WTC11 (cell line): ENCODE measurements around the gene HDAC9. TPM values are rescaled to one million over a fixed set of nuclear protein-coding genes. Genes with fewer than 3 reads are reported as not detected.

Experiments
- ATAC-seq: fragments of 200-7000 bp; cut with Tn5 transposase; 2 replicates; pipeline ENCODE4 v1.10.0; 2021; ENCODE audit warnings: mild to moderate bottlenecking, moderate library complexity
- CTCF ChIA-PET: fragments of 300-600 bp; sonication (Branson Sonifier 250); formaldehyde crosslinking; loops from one replicate; lab custom pipeline; 2021; ENCODE audit warnings: antibody characterized with exemption; lab: Charles Lee
- POLR2A ChIA-PET: fragments of 350-600 bp; sonication (Branson Sonifier 250); formaldehyde crosslinking; loops from one replicate; lab custom pipeline; 2021; ENCODE audit warnings: antibody characterized with exemption; lab: Charles Lee
- DNase-seq: peaks from one replicate; pipeline ENCODE4 v3.0.0; 2021; ENCODE audit warnings: low spot score
- H3K27ac Mint-ChIP-seq: 2 replicates; pipeline ENCODE4 v1.8.0; 2021; ENCODE audit warnings: mixed read lengths
- H3K27me3 Mint-ChIP-seq: 2 replicates; pipeline ENCODE4 v1.8.0; 2021; ENCODE audit warnings: low read depth, mild to moderate bottlenecking, moderate library complexity, mixed read lengths
- H3K36me3 Mint-ChIP-seq: 2 replicates; pipeline ENCODE4 v1.8.0; 2021; ENCODE audit warnings: mixed read lengths
- H3K4me1 Mint-ChIP-seq: 2 replicates; pipeline ENCODE4 v1.8.0; 2022; ENCODE audit warnings: mixed read lengths
- H3K4me3 Mint-ChIP-seq: 2 replicates; pipeline ENCODE4 v1.8.0; 2021; ENCODE audit warnings: mild to moderate bottlenecking, moderate library complexity, mixed read lengths
- H3K9me3 Mint-ChIP-seq: 2 replicates; pipeline ENCODE4 v1.8.0; 2021; ENCODE audit warnings: mixed read lengths
- AR ChIP-seq: fragments of 250-450 bp; sonication (Bioruptor Pico); IDR thresholded peaks from 2 replicates; pipeline ENCODE4 v1.9.0; 2021; ENCODE audit warnings: mild to moderate bottlenecking
- CBFB ChIP-seq: sonication (generic); formaldehyde crosslinking; IDR thresholded peaks from 2 replicates; pipeline ENCODE4 v1.8.1; 2022; ENCODE audit warnings: mild to moderate bottlenecking, low read depth, missing genetic modification reagents
- E2F4 ChIP-seq: sonication (generic); formaldehyde crosslinking; IDR thresholded peaks from 2 replicates; pipeline ENCODE4 v1.8.1; 2022; ENCODE audit warnings: low read depth, mild to moderate bottlenecking, moderate library complexity, missing genetic modification reagents, borderline replicate concordance
- ELF4 ChIP-seq: sonication (generic); formaldehyde crosslinking; IDR thresholded peaks from 2 replicates; pipeline ENCODE4 v1.8.1; 2022; ENCODE audit warnings: low read depth, mild to moderate bottlenecking, moderate library complexity, missing genetic modification reagents
- ERG ChIP-seq: fragments of 250-450 bp; sonication (Bioruptor Pico); IDR thresholded peaks from 2 replicates; pipeline ENCODE4 v1.8.0; 2021; ENCODE audit warnings: mild to moderate bottlenecking
- GABPB1 ChIP-seq: sonication (generic); formaldehyde crosslinking; IDR thresholded peaks from 2 replicates; pipeline ENCODE4 v1.8.1; 2023; ENCODE audit warnings: mild to moderate bottlenecking, missing genetic modification reagents
- HMGXB4 ChIP-seq: sonication (generic); formaldehyde crosslinking; IDR thresholded peaks from 2 replicates; pipeline ENCODE4 v1.8.1; 2023; ENCODE audit warnings: mild to moderate bottlenecking, moderate library complexity, missing genetic modification reagents
- MYBL2 ChIP-seq: sonication (generic); formaldehyde crosslinking; IDR thresholded peaks from 2 replicates; pipeline ENCODE4 v1.8.1; 2023; ENCODE audit warnings: mild to moderate bottlenecking, moderate library complexity, missing genetic modification reagents
- NFATC4 ChIP-seq: fragments of 250-450 bp; sonication (Bioruptor Pico); IDR thresholded peaks from 2 replicates; pipeline ENCODE4 v1.9.0; 2021; ENCODE audit warnings: mild to moderate bottlenecking
- RORB ChIP-seq: fragments of 250-450 bp; sonication (Bioruptor Pico); IDR thresholded peaks from 2 replicates; pipeline ENCODE4 v1.9.0; 2021; ENCODE audit warnings: mild to moderate bottlenecking
- TEAD4 ChIP-seq: sonication (generic); formaldehyde crosslinking; IDR thresholded peaks from 2 replicates; pipeline ENCODE4 v1.8.0; 2022; ENCODE audit warnings: mild to moderate bottlenecking, missing genetic modification reagents
- TP53 ChIP-seq: sonication (generic); formaldehyde crosslinking; IDR thresholded peaks from 2 replicates; pipeline ENCODE4 v1.8.1; 2023; ENCODE audit warnings: mild to moderate bottlenecking, missing genetic modification reagents
- USF2 ChIP-seq: sonication (generic); formaldehyde crosslinking; IDR thresholded peaks from 2 replicates; pipeline ENCODE4 v1.8.1; 2023; ENCODE audit warnings: mild to moderate bottlenecking, missing genetic modification reagents, moderate library complexity
- ZBTB43 ChIP-seq: sonication (generic); formaldehyde crosslinking; IDR thresholded peaks from 2 replicates; pipeline ENCODE4 v1.8.1; 2023; ENCODE audit warnings: mild to moderate bottlenecking, missing genetic modification reagents
- ZMAT4 ChIP-seq: fragments of 250-450 bp; sonication (Bioruptor Pico); IDR thresholded peaks from 2 replicates; pipeline ENCODE4 v1.9.0; 2021; ENCODE audit warnings: mild to moderate bottlenecking
- ZNF121 ChIP-seq: sonication (generic); formaldehyde crosslinking; IDR thresholded peaks from 2 replicates; pipeline ENCODE4 v1.8.0; 2023; ENCODE audit warnings: missing genetic modification reagents
- ZNF532 ChIP-seq: fragments of 250-450 bp; sonication (Bioruptor Pico); IDR thresholded peaks from 2 replicates; pipeline ENCODE4 v1.9.0; 2021; ENCODE audit warnings: mild to moderate bottlenecking, borderline replicate concordance
- ZSCAN18 ChIP-seq: fragments of 250-450 bp; sonication (Bioruptor Pico); IDR thresholded peaks from 2 replicates; pipeline ENCODE4 v2.1.2; 2022; ENCODE audit warnings: mild to moderate bottlenecking, moderate library complexity
- total RNA-seq: library from RNA; stranded (reverse); gene quantifications from 3 replicates; pipeline ENCODE4 v1.2.3, GENCODE V29; 2021

HDAC9 gene
- total RNA-seq, 1 experiment from 2014 or later: 18.8 TPM

GRCh38 chr7:18653381-18654155, 158.0 kb downstream of the HDAC9 start:
- ChIA-PET CTCF (no interaction called here), POLR2A (no interaction called here)
- H3K4me1 Mint-ChIP-seq: peaks cover 2% of the 10 kb centered on the region; the same call in 1 of the 2 replicates

GRCh38 chr7:18654709-18655108, 159.2 kb downstream of the HDAC9 start:
- DNase-seq (no peak), ATAC-seq (no peak)
- H3K36me3 Mint-ChIP-seq: no peaks in the 10 kb centered on the region
- H3K27me3 Mint-ChIP-seq: no peaks in the 10 kb centered on the region
- no peaks in the 10 kb centered on the region for H3K9me3 Mint-ChIP-seq
- H3K4me3 Mint-ChIP-seq: no peak overlapping the region
- CTCF ChIA-PET: no interaction called here
- no peak overlapping the region for H3K27ac Mint-ChIP-seq
- POLR2A ChIA-PET: no interaction called here
- peaks cover 2% of the 10 kb centered on the region; the same call in 1 of the 2 replicates for H3K4me1 Mint-ChIP-seq
- TF ChIP-seq E2F4 (CRISPR knock-in tag) (no peak), TEAD4 (CRISPR knock-in tag) (no peak), HMGXB4 (CRISPR knock-in tag) (no peak), CBFB (CRISPR knock-in tag) (no peak), ELF4 (CRISPR knock-in tag) (no peak), ZNF532 (CRISPR knock-in tag) (no peak), AR (CRISPR knock-in tag) (no peak), ZSCAN18 (CRISPR knock-in tag) (no peak), NFATC4 (no peak), ERG (CRISPR knock-in tag) (no peak), RORB (CRISPR knock-in tag) (no peak), MYBL2 (CRISPR knock-in tag) (no peak), ZNF121 (CRISPR knock-in tag) (no peak), USF2 (no peak), ZBTB43 (CRISPR knock-in tag) (no peak), TP53 (CRISPR knock-in tag) (no peak)

More at GRCh38 chr7:18653381-18654155, 158.0 kb downstream of the HDAC9 start:
- Mint-ChIP-seq H3K27me3 (no peaks in the 10 kb centered on the region), H3K27ac (no peak overlapping the region), H3K36me3 (no peaks in the 10 kb centered on the region), H3K9me3 (no peaks in the 10 kb centered on the region), H3K4me3 (no peak overlapping the region)
- no peak for ATAC-seq
- no peak for DNase-seq
- TF ChIP-seq MYBL2 (CRISPR knock-in tag): no peak
- TF ChIP-seq GABPB1 (CRISPR knock-in tag): no peak
- TF ChIP-seq ZNF121 (CRISPR knock-in tag): no peak
- TF ChIP-seq ZMAT4: no peak
